Fibroblast of villous mesenchyme (primary cell): Measurements from ENCODE around the gene PBLD. TPM values are rescaled to one million over a fixed set of nuclear protein-coding genes. Genes with fewer than 3 reads are reported as not detected.
"Not testable (repeated sequence)": the region's sequence is repeated elsewhere in the genome, so short reads cannot be mapped to it uniquely, and the experiment has no call there.

Experiments
- DNase-seq: peaks from one replicate; pipeline ENCODE4 v3.0.0-alpha.2; 2010; ENCODE audit warnings: low read depth
- H3K4me3 ChIP-seq: 2 replicates; pipeline ENCODE4 v1.5.1; 2011; ENCODE audit warnings: low read depth, mild to moderate bottlenecking, low read length
- total RNA-seq: library from RNA; depleted of rRNA; stranded (reverse); fragments of >200 nt; gene quantifications from 2 replicates; pipeline ENCODE4 v1.2.3, GENCODE V29; 2012
- TF ChIP-seq, protein P1 (sequence below): IDR thresholded peaks from 2 replicates; pipeline ENCODE4 v1.5.1; 2012; ENCODE audit warnings: low read depth, mild to moderate bottlenecking, low read length; ENCODE audit not compliant: insufficient read depth

The PBLD gene
- total RNA-seq, 1 donor = 9.1 TPM

DNA sequence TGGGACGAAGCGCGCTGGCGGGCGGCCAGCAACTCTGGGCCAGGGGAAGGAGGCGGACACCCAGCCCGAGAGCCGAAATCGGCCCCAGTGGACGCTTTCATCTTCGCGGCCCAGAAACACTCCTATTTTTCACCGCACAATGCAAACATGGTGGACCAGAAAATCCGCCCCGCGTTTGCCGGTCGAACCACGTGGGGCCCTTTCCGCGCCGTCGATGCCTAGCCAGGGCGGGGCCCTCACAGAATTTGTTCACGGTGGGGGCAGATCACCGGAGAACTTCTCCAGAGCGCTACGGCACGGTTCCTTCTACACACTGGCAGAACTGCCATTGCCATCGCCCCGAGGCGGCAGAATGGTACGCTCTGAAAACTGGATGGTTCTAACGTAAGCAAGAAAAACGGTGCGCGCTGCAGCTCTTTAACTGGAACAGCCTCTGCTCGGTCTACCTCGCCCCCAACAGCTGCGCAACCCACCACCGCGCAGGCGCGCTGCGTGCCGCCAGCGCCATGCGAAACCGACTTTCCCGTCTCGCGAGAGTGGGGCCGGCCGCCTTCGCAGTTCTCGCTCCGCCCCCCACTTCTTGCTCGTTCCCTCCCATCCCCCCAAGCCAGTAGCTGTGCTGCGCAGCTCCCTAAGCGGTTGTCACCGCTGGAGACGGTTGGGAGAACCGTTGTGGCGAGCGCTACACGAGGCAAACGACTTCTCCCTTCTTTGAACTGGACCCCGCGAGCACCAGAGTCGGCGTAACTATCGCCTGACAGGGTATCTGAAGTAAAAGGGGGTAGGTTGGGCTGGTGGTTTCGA lies 1.1 kb downstream of the PBLD start, which contains the start of gene HNRNPH3:
Gene HNRNPH3 (plus strand): TSS at position 610 of the 804 bp plus-strand sequence. CDS start 5,158 bp downstream, outside the sequence.
- DNase-seq = peak; percentile 98
- H3K4me3 ChIP-seq = peak within 1 kb of the TSS; percentile 99
- TF ChIP-seq, protein P1, sequence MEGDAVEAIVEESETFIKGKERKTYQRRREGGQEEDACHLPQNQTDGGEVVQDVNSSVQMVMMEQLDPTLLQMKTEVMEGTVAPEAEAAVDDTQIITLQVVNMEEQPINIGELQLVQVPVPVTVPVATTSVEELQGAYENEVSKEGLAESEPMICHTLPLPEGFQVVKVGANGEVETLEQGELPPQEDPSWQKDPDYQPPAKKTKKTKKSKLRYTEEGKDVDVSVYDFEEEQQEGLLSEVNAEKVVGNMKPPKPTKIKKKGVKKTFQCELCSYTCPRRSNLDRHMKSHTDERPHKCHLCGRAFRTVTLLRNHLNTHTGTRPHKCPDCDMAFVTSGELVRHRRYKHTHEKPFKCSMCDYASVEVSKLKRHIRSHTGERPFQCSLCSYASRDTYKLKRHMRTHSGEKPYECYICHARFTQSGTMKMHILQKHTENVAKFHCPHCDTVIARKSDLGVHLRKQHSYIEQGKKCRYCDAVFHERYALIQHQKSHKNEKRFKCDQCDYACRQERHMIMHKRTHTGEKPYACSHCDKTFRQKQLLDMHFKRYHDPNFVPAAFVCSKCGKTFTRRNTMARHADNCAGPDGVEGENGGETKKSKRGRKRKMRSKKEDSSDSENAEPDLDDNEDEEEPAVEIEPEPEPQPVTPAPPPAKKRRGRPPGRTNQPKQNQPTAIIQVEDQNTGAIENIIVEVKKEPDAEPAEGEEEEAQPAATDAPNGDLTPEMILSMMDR = no peak

DNA sequence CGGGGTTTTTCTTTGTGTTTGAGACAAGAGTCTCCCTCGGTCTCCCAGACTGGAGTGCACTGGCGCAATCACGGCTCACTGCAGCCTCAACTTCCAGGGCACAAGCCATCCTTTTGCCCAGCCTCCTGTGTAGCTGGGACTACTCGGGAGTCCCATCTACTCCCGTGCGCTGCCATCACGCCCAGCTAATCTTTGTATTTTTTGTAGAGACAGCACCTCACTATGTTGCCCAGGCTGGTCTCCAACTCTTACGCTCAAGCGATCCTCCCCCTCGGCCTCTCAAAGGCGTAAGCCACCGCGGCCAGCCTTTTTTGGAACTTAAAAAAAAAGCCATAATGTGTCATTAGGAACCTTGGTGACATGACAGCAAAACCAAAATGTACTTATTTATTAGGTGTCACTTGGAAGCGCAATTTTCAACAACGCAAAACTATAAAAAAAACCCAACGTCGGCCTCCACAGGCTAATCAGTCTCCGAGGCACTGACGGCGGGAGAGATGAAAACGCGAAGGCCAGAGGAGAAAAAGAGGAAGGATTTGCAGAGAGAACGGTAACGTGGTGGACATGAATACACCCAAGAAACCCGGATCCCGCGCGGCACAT lies 1.8 kb downstream of the PBLD start:
- TF ChIP-seq, protein P1 = no peak
- peak; percentile 33 for DNase-seq
- H3K4me3 ChIP-seq = peak overlapping the region; percentile 99

DNA sequence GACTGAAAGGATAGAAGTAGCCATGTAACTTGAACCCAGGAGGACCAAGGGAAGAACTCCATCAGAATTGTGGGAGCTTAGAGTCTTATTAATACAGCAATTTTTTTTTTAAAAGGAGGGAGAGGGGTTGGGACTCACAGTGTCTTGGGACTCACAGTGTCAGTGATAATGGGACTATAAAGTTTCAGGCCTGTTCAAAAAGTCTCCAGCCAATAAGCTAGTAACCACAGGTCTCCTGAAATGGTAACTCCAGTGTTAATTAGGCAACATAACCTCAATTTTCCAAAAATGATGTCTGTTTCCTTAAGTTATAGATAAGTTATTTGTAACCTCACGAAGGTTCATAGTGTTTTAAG lies 3.2 kb downstream of the PBLD start:
- no peak overlapping the region for H3K4me3 ChIP-seq
- no peak for DNase-seq
- TF ChIP-seq, protein P1 = no peak

DNA sequence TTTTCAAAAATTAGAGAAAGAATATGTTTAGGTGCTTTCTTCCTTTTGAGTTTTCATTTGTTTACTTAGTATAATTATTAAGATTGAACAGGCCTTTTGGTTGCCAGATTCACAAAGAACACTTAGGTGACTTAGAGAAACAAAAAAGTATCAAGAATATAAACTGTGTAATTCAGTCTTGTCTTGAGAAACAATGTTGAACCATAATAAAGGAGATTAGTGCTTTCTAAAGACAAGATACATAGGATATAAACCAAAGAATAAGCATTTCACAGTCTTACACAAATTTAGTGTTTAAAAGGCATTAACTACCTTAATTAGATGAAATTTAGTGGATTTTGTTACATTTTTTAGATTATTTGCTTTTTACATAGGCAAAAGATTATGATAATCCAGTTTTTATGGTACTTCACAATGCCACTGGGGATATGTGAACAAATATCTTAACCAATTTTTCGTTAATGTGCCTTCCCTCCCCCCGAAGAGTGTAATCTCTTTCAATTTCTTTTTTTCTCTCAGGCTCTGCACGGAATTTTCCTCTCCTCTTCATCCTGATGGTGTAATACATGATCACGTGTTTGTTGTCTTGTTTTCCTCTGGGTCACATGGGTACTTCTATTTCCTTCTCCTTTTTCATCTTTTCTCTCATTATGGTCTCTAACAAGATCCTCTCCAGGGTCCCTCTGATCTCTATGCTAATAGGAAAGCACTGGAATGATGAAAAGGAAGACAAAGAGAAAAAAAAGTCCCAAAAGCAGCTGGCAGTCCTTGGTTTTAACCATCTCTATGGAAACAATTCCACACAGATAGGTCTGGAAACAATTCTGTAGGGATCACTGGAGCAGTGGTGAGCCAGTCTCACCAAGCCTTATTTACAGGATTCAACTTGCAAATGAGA lies 4.6 kb downstream of the PBLD start:
- peak overlapping the region; percentile 17 for H3K4me3 ChIP-seq
- TF ChIP-seq, protein P1 = no peak
- peak; percentile 89 for DNase-seq

DNA sequence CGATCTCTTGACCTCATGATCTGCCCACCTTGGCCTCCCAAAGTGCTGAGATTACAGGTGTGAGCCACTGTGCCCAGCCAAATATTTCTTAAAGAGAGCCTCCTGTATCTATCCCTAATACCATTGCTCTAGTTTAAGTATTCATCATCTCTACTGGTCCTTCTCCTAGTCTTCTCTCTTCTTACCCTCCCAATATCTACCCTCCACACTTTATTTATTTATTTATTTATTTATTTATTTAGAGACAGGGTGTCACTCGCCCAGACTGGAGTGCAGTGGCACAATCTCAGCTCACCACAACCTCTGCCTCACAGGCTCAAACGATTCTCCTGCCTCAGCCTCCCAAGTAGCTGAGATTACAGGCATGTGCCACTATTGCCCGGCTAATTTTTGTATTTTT lies 8.3 kb downstream of the PBLD start:
- H3K4me3 ChIP-seq, DNase-seq: not testable (repeated sequence)

DNA sequence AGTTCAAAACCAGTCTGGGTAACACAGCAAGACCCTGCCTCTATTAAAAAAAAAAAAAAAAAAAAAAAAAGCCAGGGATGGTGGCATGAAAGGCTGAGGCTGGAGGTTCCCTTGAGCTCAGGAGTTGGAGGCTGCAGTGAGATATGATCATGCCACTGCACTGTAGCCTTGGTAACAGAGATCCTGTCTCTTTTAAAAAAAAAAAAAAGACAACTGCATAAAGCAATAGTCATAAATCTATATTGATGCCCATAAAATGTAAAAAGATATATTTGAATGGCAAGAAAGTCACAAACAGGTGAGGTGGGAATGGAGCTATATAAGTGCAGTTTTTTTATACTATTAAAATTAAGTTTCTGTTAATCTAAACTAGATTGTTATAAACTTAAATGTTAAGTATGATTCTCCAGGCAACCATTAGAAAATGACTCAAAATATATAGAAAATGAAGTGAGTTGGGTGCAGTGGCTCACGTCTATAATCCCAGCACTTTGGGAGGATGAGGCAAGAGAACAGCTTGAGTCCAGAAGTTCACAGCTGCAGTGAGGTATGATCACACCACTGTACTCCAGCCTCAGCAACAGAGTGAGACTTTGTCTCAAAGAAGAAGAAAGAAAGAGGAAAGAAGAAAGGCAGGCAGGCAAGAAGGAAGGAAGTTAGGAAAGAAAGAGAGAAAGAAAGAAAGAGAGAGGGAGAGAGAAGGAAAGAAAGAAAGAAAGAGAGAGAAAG lies 14.2 kb downstream of the PBLD start:
- TF ChIP-seq, protein P1 = no peak
- no peak for DNase-seq
- H3K4me3 ChIP-seq = no peak overlapping the region

- TF ChIP-seq, protein P1 = no peak
- H3K4me3 ChIP-seq = no peak overlapping the region
- DNase-seq = no peak
Measured at GRCh38 chr10:68315582-68315981, 17.1 kb downstream of the PBLD start.

GRCh38 chr10:68314930-68315329 lies 17.8 kb downstream of the PBLD start:
- not testable (repeated sequence) for DNase-seq, H3K4me3 ChIP-seq
